GM21619 (cell line): ENCODE results near the gene AK4.

Experiments used
- ATAC-seq: cut with Tn5 transposase; IDR thresholded peaks from one replicate; pipeline ENCODE4 v1.9.1; 2021; ENCODE audit not compliant: unreplicated experiment

Gene AK4

GRCh38 chr1:65269612-65270011 is 121.6 kb downstream of the AK4 start:
- no peak for ATAC-seq

GRCh38 chr1:65276197-65276939 is 128.4 kb downstream of the AK4 start:
- no peak for ATAC-seq

GRCh38 chr1:65277605-65278347 is 129.8 kb downstream of the AK4 start:
- ATAC-seq, result no peak

- ATAC-seq, result no peak
Measured at GRCh38 chr1:65278376-65279069, 130.5 kb downstream of the AK4 start.

GRCh38 chr1:65279070-65279779 is 131.2 kb downstream of the AK4 start:
- ATAC-seq, result no peak
